Stimulated activated naive CD8-positive, alpha-beta T cell treated with anti-CD3 and anti-CD28 coated beads, Interleukin-15, Interleukin-2, amounts not matched to agents 100 U/mL and 50 U/mL, for 24 hours (primary cell): ENCODE measurements around the gene SEC61B.
"Not testable (repeated sequence)": the region's sequence is repeated elsewhere in the genome, so short reads cannot be mapped to it uniquely, and the experiment has no call there.

ENCODE experiments used
- ATAC-seq: fragments of 150-1000 bp; cut with Tn5 transposase; one replicate; pipeline ENCODE4 v1.10.0; 2021
- DNase-seq: peaks from one replicate; pipeline ENCODE4 v3.0.0; 2021

SEC61B gene

DNA sequence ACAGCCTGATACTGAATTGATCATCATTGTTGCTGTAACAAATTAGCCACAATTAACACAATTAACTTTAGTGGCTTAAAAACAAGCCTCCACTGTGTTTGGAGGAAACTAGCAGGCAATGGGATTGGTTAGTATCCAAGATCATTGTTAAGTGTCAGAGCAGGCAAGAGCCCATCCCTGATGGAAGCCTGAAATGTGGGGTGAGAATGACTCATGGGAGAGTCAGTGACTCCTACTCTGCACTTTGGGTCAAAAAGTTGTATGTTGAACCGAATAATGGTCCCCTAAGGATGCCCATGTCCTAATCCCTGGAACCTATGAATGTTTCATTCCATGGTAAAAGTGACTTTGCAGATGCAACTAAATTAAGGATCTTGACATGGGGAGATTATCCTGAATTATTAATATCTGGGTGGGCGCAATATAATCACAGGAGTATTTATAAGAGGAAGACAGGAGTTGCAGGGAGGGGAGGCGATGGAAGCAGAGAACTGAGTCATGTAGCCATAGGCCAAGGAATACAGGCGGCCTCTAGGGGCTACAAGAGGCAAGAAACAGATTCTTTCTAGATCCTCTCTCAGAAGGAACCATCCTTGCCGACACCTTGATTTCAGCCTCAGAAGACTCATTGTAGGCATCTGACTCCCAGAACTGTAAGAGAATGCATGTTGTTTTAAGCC lies 29.2 kb upstream of the SEC61B start:
- ATAC-seq (no peak), DNase-seq (no peak)

DNA sequence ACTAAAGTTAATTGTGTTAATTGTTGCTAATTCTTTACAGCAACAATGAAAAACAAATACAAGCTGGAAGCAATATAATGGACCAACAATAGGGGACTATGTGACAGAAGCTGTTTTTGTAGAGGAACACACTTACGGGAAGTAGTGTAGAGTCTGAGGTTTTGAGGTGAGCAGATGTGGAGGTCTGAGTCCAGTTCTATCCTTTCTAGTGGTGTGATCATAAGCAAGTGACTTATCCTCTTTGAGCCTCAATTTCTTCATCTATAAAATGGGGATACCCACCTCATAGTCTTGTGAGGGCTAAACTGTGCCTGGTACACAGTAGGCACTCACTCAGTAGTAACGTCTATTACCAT lies 28.6 kb upstream of the SEC61B start:
- ATAC-seq (no peak), DNase-seq (no peak)

DNA sequence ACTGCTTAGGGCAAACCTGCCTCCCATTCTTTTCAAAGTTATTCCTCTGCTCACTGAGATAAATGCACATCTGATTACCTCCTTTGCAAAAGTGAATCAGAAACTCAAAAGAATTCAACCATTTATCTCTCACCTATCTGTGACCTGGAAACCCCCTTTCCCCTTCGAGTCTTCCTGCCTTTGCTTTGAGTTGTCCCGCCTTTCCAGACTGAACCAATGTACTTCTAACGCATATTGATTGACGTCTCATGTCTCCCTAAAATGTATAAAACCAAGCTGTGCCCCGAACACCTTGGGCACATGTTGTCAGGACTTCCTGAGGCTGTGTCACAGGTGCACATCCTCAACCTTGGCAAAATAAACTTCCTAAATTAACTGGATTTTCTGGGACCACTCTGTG lies 25.6 kb upstream of the SEC61B start:
- not testable (repeated sequence) for DNase-seq, ATAC-seq

DNA sequence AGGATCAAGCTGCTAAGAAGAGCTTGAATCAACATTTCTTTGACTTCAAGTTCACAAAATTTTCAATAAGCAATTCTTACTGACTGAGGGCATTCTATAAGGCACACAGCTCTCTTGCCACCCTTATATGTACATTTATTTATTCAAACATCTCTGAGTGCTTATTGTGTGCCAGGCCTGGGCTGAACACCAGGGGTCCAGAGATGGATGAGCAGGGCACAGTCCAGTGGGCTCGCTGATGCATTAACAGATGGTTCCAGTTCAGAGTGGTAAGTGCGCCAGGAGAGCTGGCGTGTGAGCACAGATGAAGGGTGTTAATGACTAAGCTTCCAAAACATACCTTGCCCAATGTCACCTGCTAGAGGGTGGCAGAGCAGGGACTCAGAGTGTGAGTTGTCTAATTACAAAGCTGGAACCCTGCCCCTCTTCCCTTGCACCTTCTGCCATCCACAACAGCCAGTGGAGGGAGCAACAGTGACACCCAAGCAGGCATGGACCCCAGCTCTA lies 24.9 kb upstream of the SEC61B start:
- DNase-seq: no peak
- ATAC-seq: no peak

DNA sequence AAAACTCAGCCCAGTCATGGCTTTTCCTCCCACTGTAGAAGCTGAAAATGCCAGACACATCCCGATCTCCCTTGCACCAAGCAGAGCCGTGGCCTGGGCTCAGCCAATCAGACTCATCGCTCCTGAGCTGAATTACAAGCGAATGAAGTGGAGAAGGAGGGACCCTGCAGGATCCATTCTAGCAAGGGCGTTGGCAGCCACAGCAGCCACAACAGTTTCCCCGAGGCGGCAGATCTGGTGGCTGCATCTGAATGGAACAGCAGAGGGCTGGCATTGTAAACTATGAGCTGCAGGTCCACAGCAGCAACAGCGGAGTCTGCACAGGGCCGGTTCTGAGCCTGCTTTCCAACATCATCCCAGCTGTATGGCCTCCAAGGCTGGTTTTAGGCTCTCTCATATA lies 24.1 kb upstream of the SEC61B start:
- no peak for ATAC-seq
- DNase-seq: no peak

DNA sequence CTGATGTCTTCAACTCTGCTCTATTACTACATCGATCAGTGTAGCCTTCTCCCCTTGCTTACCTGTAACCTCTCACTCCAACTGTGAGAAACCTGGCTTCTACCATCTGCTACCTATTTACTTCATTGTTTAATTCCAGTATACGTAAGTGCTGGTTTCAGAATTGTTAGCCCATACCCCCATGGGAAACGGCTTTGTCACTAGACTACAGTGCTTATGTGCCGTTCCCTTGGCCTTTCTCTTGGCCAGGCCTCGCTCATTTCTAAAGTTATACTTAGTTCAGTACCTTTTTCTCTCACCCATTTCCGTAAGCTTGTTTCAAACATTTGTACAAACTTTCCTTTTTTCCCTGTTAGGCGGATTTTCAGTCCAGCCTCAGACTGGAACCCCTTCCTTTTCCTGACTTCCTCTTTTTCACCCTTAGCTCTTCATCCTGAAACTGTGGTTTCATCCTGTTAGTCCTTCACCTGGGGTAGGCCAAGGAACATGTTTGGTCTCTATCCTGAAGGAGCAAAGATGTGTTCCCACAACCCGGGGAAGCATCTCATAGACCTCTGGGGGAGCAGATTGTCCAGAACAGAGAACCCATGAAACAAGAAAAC lies 22.0 kb upstream of the SEC61B start:
- DNase-seq (no peak), ATAC-seq (no peak)

DNA sequence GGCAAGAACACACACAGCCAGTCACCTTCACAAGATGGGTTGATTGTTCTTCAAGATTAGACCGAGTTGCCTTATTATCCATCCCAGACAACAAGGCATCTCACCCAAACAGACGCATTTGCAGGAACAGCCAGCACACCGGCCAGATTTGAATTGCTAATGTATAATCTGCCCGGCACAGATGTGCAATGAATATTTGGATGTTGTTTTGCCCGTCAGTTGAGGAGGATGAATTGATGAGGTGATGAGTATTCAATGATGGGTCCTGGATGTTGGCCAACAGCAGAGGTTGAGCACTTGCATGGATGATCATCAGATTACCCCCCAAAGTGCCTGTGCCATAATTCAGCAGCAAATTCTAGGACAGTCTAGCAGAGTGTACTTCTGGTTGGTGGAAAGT lies 20.5 kb upstream of the SEC61B start:
- ATAC-seq (no peak), DNase-seq (no peak)

DNA sequence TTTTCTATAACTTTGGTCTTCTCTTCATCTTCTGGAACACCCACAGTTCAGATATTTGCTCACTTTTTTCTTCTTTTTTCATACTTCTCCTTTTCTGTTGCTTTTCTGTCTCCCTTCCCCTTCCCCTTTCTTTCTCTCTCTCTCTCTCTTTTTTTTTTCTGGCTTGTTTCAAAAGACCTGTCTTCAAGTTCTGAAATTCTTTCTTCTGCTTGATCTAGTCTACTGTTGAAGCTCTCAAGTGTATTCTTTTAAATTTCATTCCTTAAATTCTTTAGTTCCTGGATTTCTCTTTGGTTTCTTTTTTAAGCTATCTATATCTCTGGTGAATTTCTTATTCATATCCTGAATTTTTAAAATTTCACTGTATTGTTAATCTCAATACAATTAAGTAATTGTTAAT lies 11.5 kb upstream of the SEC61B start:
- ATAC-seq (no peak), DNase-seq (no peak)

DNA sequence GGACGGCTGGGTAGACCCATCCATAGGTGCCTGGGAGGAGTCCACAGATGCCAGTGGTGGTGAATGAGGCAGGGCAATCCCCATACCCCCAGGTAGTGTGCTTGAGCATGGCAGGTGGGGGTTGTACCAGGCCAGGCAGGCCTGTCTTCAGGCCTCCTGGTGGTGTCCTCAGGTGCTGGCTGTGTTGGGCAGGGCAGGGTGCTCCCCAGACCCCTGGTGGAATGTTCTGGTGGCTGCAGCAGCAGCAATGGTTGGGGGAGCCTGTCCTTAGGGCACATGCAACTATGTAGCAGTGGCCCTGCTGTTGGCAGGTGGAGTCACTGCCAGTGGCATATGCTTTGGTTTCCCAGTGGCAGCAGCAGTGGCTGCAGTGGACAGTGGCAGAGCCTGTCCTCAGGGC lies 10.3 kb upstream of the SEC61B start:
- no peak for DNase-seq
- ATAC-seq: no peak

DNA sequence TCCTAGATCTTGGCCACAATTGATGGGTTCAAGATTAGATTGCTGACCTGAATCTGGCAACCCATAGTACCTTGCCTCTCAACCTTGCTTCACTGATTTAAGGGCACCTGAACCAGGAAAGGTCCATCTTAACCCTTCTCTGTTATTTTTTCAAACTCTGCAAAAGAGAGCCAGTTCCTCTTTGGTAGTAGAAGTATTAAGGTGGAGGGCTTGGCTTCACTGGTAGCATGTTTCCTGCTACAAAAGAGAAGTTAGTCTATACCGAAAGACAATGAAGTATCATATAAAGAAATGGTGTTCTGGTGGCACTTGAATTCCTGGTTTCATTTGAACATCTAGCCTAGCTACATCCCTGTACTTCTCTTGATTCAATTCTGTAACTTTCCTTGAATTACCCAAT lies 8.9 kb upstream of the SEC61B start:
- ATAC-seq (no peak), DNase-seq (no peak)

DNA sequence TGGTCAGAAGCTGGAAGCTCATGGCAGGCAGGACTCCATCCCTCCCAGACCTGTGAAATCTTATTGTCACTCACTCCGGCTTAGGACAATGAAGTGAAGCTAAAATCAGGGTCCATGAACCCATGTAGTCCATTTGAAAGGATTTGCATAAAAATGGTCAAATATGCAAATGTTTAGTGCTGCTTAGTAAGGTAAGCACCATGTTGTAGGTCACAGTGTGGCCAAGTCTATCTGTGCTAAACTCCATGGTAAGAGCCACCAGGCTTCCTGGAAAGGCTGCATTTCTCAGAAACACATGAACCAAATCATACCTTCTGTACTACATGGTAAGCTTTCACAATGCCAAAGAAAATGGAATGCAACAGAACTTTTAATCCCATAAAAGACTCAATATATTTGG lies 6.0 kb upstream of the SEC61B start:
- no peak for ATAC-seq

DNA sequence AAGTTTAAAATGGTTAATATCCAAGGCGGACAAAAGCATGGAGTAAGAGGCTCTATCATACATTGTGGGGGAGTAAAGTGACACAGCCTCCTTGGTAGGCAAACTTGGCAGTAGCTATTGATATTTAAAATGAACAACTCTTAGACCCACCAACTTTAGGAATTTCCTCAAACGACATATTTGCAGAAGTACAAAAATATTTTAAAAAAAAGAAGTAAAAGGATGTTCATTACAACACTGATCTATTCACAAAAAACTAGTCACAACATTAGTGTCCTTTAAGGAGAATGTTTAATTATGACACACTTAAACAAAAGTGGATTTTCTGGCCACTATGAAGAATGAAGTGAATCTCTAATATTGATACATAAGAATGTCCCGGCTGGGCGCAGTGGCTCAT lies 2.1 kb upstream of the SEC61B start:
- ATAC-seq: no peak

More for the DNA sequence above, 6.0 kb upstream of the SEC61B start:
- DNase-seq: no peak

DNA sequence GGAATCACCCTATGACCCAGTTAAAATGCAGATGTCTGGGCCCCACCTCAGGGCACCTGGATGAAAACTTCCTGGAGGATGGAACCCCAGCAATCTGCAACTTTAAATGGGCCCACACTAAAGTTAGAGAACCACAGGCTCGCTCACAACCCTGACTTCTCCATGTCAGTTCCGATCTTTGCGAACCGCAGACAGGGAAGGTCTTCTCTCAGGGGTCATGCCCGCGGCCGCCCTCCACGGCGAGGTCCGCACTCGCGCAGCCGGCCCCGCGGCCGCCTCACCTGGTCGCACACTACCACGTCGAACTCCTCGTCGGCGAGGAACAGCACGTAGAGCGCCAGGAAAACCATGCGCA lies 839 bp upstream of the SEC61B start:
- ATAC-seq: no peak

More for the DNA sequence above, 2.1 kb upstream of the SEC61B start:
- no peak for DNase-seq

DNA sequence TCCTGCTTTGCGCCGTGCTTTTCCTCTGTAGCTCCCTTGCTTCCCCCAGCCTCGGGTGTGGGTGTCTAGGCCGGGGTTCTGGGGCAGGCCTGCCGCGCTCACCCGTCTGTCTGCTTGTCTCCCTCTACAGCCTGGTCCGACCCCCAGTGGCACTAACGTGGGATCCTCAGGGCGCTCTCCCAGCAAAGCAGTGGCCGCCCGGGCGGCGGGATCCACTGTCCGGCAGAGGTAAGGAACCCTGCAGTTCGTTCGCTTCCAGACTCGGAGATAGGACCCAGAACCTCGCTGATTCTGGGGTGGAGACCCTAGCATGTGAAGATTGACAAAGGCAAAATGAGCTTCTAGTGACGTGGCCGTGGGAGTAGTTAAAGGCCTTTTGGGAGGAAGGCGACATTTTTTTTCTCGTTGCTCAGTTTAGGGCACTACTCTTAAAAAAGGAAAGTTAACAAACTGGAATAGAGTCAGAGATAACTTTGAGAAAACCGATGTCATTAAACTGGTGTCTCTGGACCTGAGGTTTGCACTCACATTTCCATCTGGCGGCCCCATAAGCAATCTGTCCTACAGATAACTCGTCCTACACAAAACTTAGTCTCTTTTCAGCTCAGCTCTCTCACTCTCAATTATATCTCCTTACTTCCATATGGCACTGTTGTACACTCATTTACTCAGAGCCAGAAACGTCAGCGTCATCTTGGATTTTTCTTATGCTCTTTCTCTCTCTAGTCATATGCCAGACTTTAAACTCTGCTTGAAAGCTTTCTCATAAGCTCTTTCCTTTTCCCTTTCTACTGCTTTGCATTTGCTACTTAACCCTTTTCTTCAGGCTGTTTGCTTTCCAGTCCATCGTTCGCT lies 561 bp downstream of the SEC61B start:
- ATAC-seq: peak; percentile 34
- DNase-seq: no peak

More for the DNA sequence above, 839 bp upstream of the SEC61B start:
- no peak for DNase-seq

DNA sequence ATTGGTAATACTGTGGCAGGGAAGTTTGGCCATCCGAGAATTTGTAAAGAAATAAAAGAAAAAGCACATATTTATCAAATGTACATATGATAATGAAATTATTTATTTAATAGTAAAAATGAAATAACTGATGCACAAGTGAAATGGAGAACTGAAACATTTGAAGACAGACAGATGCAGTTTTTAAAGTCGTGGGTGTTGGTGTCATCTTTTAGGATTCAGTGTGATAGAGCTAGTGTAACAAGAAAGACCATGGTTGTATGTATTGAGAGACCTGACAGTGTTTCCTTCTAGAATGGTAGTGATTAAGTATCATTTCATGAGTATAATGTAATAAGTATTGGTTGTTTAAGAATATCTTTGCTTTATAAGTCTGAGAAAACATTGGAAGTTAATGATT lies 2.4 kb downstream of the SEC61B start:
- ATAC-seq (no peak), DNase-seq (no peak)

DNA sequence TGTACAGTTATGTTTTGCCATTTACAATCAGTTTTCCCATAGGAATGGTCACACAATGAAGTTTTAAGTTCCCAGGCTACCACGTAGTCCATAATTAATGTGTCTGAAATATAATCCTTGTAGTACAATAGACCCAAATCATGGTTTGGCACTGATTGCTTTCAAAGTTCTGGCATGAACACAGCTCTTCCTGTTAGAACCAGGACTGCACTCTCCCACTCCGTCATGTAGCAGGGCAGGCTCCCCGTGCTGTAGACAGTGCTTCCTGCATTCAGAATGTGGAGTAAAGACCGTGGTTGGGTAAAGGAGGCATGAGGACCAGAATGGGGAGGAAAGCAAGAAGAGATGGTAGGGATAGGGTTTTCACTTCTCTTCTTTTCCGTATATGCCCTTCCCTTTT lies 4.0 kb downstream of the SEC61B start:
- DNase-seq: no peak
- ATAC-seq: no peak

DNA sequence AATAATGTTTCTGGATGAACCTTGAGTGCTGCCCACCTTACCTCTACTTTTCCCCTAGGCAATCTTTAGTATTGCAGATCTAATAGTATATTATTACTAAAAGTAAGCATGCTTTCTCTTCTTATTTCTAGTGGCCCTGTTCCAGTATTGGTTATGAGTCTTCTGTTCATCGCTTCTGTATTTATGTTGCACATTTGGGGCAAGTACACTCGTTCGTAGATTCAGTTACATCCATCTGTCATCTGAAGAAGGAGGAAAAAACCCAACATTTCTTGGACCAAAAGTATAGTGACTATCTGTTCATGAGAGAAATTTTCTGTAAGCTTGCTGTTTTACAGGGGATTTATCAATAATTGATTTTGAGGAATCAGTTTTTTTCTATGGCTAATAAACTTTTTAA lies 8.1 kb downstream of the SEC61B start:
- ATAC-seq: no peak
- no peak for DNase-seq

DNA sequence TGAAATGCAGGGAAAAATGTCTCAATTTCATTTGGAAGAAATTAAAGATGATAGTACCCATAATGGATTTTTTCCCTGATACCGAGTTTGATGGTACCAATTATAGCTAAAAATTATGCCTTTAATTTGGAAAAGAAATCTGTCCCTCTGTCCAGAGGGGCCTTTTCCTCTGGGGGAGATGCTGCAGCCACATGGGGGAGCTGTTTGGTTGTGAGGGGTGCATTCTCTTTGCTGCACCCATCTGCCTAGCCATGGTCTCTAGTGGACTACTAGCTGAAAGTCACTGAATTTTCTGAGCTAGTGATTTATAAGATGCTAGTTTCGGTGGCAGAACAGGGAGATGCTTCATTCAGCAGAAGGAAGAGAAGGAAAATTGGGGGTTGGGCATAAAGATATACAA lies 9.6 kb downstream of the SEC61B start:
- no peak for ATAC-seq
- peak; percentile 66 for DNase-seq

DNA sequence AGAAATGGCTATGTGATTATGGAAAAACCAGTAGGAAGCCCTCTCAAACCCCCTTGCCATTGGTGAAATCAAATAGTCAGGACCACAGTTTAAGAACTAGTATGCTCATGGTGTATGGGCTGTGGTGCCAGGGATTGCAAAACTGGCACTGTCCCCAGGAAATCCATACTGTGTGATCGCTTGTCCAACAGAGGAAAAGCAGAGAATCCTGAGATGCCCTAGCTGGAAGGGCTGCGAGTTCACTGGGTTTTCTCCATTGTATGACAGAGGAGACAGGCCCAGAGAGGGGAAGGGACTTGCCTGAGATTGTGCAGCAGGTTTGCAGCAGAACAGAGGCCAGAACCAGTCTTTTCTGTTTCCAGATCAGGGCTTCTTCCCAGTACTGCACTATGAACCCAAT lies 12.5 kb downstream of the SEC61B start:
- ATAC-seq (no peak), DNase-seq (no peak)

DNA sequence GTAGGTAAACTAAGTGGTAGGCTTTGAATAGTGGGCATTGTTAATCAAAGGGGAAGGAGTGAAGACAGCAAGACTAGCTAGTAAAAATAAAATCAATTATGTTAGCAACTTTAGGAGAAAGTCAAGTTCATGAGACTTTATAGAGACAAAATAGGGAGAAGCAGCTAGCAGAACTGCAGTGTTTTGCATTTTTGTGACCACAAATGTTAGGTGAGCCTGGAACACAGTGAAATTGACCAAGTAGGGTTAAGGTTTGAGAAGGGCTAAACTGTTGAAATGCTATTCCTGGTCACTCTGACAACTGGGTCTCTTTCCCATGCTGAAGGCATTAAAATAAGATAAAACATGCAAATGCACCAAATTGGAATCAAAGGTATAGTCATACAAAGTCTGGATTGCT lies 13.0 kb downstream of the SEC61B start:
- ATAC-seq: no peak

DNA sequence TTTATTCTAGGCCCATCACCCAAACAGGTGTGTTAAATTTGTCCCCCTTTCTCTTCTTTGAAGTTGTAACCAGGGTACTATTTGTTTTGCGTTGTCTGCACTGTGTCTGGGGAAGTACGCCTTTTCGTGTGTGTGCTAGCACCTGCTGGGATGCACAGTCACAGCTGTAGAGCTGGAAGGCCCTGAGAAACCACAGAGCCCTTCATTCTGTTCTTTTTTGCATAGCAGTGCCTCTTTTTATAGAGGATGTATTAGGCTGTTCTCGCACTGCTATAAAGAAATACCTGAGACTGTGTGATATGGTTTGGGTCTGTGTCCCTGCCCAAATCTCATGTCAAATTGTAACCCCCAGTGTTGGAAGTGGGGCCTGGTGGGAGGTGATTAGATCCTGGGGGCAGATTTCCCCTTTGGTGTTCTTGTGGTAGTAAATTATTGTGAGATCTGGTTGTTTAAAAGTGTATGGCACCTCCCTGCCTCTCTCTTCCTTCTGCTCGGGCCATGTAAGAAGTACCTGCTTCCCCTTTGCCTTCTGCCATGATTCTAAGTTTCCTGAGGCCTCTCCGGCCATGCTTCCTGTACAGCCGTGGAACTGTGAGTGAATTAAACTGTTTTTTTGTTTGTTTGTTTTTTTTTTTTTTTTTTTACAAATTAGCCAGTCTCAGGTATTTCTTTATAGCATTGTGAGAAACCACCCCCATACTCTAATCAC lies 14.0 kb downstream of the SEC61B start:
- ATAC-seq: peak; percentile 82
- DNase-seq: no peak

More for the DNA sequence above, 13.0 kb downstream of the SEC61B start:
- no peak for DNase-seq

DNA sequence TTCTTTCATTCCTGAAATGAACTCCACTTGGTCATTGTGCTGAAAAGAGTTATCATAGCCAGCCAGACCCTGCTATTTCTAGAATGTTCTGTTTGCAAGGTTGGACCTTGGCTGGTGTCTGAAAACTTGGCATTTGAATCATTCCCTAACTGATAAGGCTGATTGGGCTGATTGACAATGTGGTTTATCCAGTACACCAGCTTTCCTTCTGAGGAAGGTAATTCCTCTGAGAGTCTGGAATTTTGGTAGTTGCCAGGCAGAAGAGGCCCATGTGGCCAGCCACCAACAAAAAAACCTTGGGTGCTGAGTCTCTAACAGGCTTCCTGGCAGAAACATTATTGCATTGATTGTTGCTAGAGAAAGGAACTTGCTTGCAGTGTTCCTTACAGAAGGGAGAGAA lies 15.3 kb downstream of the SEC61B start:
- DNase-seq (no peak), ATAC-seq (no peak)

DNA sequence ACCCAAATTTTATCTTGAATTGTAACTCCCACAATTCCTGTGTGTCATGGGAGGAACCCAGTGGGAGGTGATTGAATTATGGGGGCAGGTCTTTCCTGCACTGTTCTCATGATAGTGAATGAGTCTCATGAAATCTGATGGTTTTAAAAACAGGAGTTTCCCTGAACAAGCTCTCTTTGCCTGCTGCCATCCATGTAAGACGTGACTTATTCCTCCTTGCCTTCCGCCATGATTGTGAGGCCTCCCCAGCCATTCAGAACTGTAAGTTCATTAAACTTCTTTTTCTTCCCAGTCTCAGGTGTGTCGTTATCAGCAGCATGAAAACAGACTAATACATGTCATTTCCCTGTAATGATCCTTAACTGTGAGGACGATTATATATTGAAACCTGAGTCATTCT lies 15.8 kb downstream of the SEC61B start:
- not testable (repeated sequence) for DNase-seq, ATAC-seq
